Stimulated activated CD4-positive, alpha-beta T cell treated with anti-CD3 and anti-CD28 coated beads, TNF-alpha, amount 100 ng/mL, for 1 hour (primary cell): ENCODE measurements around the gene PPFIBP2.

Experiments
- DNase-seq, 3 donors: peaks; one replicate each; pipeline ENCODE4 v3.0.0-alpha.2; 2020; ENCODE audit warnings: low read depth in 3 of 3, low spot score in 1 of 3

The PPFIBP2 gene

GRCh38 chr11:7575841-7576725, 62.3 kb downstream of the PPFIBP2 start:
- no peak for DNase-seq

- no peak for DNase-seq
Measured at GRCh38 chr11:7576726-7577290, 63.0 kb downstream of the PPFIBP2 start.

- DNase-seq, result no peak
Measured at GRCh38 chr11:7577291-7578190, 63.7 kb downstream of the PPFIBP2 start.

GRCh38 chr11:7578276-7578955, 64.6 kb downstream of the PPFIBP2 start:
- DNase-seq, result no peak

GRCh38 chr11:7579361-7579791, 65.6 kb downstream of the PPFIBP2 start:
- no peak for DNase-seq

- no peak for DNase-seq
Measured at GRCh38 chr11:7581021-7581590, 67.3 kb downstream of the PPFIBP2 start.

GRCh38 chr11:7582338-7582985, 68.7 kb downstream of the PPFIBP2 start:
- no peak for DNase-seq

- no peak for DNase-seq
Measured at GRCh38 chr11:7583248-7583647, 69.4 kb downstream of the PPFIBP2 start.

- no peak for DNase-seq
Measured at GRCh38 chr11:7584910-7585309, 71.1 kb downstream of the PPFIBP2 start.

GRCh38 chr11:7585816-7586215, 72.0 kb downstream of the PPFIBP2 start:
- DNase-seq, result no peak

- DNase-seq, result no peak
Measured at GRCh38 chr11:7586376-7586775, 72.6 kb downstream of the PPFIBP2 start.

- no peak for DNase-seq
Measured at GRCh38 chr11:7587712-7588111, 73.9 kb downstream of the PPFIBP2 start.

GRCh38 chr11:7589861-7590260, 76.1 kb downstream of the PPFIBP2 start:
- DNase-seq, result no peak

- no peak for DNase-seq
Measured at GRCh38 chr11:7590529-7590928, 76.7 kb downstream of the PPFIBP2 start.

- DNase-seq, result no peak
Measured at GRCh38 chr11:7591107-7591894, 77.5 kb downstream of the PPFIBP2 start.

- no peak for DNase-seq
Measured at GRCh38 chr11:7591987-7592386, 78.2 kb downstream of the PPFIBP2 start.

- no peak for DNase-seq
Measured at GRCh38 chr11:7592711-7593110, 78.9 kb downstream of the PPFIBP2 start.

- DNase-seq, result no peak
Measured at GRCh38 chr11:7593481-7593880, 79.7 kb downstream of the PPFIBP2 start.
